ENCODE results near the gene C19orf44. TPM values are rescaled to one million over a fixed set of nuclear protein-coding genes. Genes with fewer than 3 reads are reported as not detected.

C19orf44 gene
- total RNA-seq, 1 experiment from 2014 or later, result 3.8 TPM

DNA sequence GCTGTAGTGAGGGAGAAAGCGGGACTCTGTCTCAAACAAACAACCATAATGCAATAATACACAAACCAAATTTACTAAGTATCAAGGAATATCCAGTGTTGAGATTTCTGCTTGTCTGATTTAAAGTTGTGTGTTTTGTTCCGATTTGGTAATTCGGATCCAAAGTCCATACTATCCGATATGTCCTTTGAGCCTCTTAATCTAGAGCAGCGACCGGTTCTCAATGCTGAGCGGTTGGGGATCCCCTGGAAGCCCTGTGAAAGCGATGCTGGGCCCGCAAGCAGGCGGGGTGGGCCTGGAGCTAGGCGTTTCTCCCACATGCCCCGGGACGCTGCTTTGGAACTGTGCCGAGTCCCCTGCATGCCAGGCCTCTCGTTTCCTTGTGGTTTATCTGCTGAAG, 20.2 kb downstream of the C19orf44 start:
- DNase-seq (ENCODE audit: low read depth), result no peak

DNA sequence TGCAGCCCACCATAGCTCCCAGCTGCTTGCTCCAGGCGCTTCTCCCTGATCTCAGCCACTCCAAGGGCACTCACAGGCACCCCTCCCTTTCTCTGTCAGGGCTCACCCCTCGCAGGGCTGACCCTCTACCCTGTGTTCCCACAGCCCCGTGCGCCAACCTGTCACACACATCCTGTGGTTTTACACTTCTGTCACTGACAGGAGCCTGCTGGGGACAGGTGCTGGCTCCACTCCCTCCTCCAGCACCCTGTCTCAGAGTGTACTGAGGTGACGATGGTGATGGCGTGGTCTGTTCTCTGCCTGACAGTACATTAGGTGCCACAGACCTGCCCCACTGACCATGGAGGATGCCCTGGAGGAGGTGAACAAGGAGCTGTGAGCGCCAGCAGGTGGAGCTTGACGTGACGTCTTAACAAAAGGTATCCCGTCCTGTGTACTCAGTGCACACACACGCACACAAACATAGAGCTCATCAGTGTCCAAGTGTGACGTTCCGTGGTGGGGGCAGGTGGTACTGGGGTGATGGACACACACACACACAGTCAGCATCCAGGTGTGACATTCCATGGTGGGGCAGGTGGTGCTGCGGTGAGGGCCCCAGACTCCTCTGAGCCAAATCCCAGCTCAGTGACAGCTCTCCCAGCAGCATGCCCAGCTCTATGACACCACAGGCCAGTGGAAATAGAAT, 20.9 kb downstream of the C19orf44 start:
- no peak for DNase-seq (ENCODE audit: low read depth)

DNA sequence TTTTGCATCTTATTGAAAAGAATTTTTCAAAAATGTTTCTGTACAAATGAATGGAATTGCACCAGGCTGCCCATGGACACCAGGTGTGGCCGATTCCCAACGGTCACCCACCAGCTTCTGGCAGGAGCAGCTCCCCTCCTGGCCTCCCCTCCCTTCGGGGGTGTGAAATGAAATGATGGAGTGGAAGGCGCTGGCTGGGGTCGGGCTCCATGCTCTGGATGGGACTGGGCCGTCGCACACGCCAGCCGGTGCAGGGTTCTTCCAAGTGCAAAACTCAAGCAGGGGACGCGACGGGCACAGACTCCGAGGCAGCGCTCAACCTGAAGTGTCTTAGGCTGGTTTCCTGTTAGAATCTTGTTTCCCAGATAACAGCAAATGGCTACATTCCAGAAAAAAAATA, 21.9 kb downstream of the C19orf44 start:
- no peak for DNase-seq (ENCODE audit: low read depth)

DNA sequence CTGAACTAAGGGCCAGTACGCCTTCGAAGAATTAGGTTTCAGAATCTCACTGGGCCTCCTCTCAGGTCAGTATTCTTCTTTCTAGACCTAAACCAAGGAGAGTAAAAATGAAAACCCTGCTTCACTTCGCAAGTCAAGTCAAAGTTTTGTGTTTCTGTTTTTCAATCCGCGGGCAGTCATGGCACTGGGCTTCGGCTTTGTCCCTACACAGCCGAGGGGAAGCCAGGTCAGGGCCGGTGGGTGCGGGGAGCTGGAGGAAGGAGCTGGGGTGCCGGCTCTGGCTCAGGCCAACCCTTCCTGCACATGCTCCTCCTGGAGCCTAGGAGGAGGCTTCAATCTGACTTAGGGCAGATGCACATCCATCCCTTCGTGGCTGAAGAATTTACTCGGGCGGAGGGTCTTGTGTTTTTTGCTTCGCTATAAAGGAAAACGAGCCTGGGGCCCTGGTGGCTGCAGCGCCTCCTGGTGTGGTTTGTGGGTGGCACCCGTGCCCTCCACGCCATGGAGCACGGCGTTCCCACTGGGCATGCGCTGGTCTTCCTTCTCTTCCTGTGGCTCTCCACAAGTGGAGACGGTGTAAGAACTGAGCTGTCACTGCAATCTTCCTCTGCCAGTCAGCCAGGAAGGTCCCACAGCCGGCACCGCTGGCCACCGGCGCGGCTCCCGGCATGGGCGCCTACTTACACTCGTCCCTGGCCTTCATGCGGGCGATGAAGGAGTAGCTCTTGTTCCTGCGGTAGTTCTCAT, 22.5 kb downstream of the C19orf44 start:
- DNase-seq (ENCODE audit: low read depth), result no peak

DNA sequence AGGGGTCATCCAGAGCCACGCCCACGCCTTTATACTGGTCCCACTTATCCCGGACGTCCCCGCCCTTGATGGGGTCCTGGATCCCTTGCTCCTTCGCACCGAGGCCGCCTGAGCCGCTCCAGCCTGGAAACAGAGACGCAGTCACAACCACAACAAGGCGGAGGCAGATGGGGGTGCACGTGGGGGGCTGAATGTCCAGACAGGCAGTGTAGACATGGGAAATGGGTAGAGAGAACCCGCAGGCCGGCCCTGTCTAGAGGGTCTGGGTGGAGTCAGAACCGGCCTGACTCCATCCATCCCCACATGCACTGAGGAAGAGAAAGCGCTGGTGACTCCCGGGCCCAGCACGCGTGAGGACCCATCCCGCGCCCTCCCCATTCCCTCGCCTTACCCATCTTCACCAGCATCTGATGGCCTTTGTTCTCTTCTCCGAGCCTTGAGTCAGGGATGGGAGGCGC, 23.1 kb downstream of the C19orf44 start:
- no peak for DNase-seq (ENCODE audit: low read depth)

DNA sequence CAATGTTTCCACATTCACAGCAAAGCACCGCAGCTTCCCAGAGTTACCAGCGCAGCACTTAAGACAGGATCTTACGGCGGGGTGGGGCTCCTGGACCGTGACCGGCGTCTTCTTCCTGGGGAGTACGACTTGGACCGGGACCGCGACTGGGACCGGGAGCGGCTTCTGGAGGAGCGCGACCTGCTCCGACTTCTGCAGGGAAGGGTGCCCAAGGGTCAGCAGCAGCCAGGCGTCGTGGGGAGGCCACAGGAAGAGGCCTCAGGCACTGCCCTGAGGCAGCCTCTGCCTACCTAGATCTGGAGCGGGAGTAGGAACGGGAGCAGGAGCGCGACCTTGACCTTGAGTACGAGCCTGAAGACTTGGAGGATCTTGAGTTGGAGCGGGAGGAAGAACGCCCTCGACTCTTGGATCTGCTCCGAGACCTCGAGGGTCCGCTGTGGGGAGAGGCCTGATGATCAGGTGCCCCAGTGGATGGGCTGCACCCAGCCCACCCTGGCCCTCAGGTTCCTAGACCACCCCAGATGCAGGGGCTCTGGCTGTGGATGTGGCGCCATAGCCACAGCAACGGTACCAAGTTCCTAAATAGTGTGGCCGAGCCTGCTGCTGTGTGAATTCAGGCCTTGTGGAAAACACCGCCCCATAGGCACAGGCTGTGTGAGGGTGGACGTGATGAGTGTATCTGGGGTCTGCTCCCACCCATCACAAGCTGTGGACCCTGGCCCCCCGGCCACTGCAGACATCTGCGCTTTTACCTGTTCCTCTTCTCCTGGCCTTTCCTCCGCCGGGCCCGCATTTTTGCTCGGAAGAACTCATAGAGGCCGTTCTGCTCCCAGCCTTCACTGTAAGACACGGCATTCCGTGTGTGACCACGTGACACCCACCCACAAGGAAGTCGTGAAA, 24.1 kb downstream of the C19orf44 start:
- DNase-seq (ENCODE audit: low read depth), result no peak

- DNase-seq (ENCODE audit: low read depth), result no peak
Measured at GRCh38 chr19:16520986-16521624, 24.9 kb downstream of the C19orf44 start.

GRCh38 chr19:16521715-16522289, 25.6 kb downstream of the C19orf44 start:
- no peak for DNase-seq (ENCODE audit: low read depth)

GRCh38 chr19:16522559-16523377, 26.6 kb downstream of the C19orf44 start:
- no peak for DNase-seq (ENCODE audit: low read depth)

GRCh38 chr19:16524991-16525734, 29.0 kb downstream of the C19orf44 start:
- DNase-seq (ENCODE audit: low read depth), result no peak

GRCh38 chr19:16525751-16526481, 29.7 kb downstream of the C19orf44 start:
- DNase-seq (ENCODE audit: low read depth), result no peak

DNA sequence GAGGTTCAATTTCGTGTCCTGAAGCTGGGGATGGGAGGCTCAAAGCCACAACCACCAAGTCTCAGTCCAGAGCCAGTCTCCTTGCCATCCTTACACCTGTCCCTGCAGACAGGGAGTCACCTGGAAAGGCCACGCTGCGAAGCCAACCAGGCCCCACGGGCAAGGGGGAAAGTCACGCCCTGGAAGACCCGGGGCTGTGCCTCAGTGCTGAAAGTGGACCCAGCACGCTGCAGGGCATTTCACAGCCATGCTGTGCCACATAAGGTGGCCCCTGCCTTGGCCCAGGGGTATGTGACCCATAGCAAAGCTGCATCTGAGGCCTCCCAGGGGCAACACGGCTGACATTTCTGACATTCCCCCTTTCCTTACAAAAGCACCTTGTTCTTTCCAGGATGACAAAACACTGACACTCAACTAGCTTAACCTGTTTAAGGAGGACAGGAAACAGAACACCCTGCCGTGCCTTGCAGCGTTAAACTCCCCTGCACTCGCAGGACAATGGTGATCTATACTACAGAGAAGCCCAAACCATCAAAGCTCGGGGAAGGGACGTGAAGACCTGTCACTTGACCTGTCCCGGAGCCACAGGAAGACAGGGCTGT, 31.2 kb downstream of the C19orf44 start:
- DNase-seq (ENCODE audit: low read depth), result no peak

DNA sequence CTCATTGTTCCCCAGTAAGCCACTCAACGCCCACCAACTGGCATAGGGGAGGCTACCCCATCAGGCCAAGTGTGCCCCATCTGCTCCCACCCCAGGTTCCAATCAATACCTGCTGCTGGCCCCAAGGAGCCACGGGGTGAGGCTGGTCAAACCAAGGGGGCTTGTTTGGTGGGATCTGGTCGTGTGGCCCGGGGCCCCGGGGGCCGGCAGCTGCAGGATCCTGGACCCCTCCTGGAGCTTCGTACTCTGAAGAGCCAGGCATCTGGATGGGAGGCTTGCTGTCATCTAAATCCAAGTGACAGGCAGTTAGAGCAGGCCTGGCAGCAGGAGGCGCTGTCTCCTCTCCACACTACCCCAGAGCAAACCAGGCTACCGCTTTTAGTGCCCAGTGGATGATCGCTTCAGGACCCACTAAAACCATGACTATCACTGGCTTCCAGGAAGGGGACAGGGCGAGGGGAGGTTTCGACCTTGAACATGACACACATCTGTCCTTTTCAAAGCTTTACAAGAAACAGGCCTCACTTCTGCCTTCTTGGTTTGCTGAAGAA, 31.9 kb downstream of the C19orf44 start:
- DNase-seq (ENCODE audit: low read depth), result no peak

GRCh38 chr19:16529466-16530144, 33.4 kb downstream of the C19orf44 start:
- DNase-seq (ENCODE audit: low read depth), result no peak

DNA sequence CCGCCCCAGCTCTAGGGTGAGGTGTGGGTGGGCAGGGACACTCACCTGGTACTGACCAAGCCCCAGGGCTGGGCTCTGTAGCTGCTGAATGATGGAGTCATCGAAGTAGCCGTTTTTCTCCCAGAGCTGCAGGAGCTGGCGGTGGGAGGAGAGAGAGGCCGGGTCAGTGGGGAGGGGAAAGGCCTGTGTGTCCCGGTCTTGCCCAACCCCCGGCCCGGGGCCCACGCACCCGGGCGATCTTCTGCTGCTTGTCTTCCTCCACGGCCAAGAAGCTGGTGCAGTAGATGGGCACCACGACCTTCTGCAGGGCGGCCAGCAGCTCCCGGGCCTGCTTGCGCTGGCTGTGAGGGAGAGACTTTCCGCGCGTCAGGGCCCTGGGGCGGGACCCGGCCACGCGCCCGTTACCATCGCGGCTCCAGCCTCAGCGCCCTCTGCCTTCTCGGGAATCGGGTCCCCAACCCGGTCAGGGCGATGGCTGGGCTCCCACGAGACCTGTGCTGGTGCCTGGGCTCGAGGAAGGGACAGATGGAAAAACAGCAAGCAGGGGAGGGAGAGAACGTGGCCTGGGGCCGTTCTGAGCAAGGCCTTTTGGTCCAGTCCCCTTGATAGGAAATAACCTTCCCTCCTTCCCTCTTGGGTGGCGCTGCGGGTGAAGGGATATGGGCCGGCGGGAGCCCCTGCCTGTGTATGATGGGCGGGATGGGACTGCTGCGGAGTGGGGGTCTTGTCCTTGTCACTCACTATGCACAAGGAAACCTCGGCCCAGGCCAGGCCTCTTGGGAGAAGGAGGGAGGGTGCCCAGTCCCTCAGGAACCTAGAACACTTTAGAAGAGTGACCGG, 34.6 kb downstream of the C19orf44 start:
- no peak for DNase-seq (ENCODE audit: low read depth)

- no peak for DNase-seq (ENCODE audit: low read depth)
Measured at GRCh38 chr19:16531380-16531669, 35.1 kb downstream of the C19orf44 start.
